Osteocyte (in vitro differentiated cells): ENCODE data around the gene BRMS1L. TPM values are rescaled to one million over a fixed set of nuclear protein-coding genes. Genes with fewer than 3 reads are reported as not detected.
A peak's percentile ranks its signal among the peaks of the same experiment; 100 is the strongest.

Experiments used
- DNase-seq: peaks from one replicate; pipeline ENCODE4 v3.0.0; 2021; ENCODE audit warnings: mixed read lengths; ENCODE audit not compliant: unreplicated experiment; ENCODE audit errors: extremely low spot score
- H3K27ac Mint-ChIP-seq: one replicate; pipeline ENCODE4 v1.8.0; 2021; ENCODE audit warnings: mild to moderate bottlenecking, mixed read lengths; ENCODE audit not compliant: unreplicated experiment
- H3K27me3 Mint-ChIP-seq: one replicate; pipeline ENCODE4 v1.8.0; 2021; ENCODE audit warnings: mixed read lengths; ENCODE audit not compliant: unreplicated experiment
- H3K36me3 Mint-ChIP-seq: one replicate; pipeline ENCODE4 v1.8.0; 2021; ENCODE audit warnings: mixed read lengths; ENCODE audit not compliant: unreplicated experiment
- H3K4me1 Mint-ChIP-seq: one replicate; pipeline ENCODE4 v1.8.0; 2021; ENCODE audit warnings: mixed read lengths; ENCODE audit not compliant: unreplicated experiment
- H3K4me3 Mint-ChIP-seq: one replicate; pipeline ENCODE4 v1.8.0; 2021; ENCODE audit warnings: mild to moderate bottlenecking, moderate library complexity, mixed read lengths; ENCODE audit not compliant: unreplicated experiment
- H3K9me3 Mint-ChIP-seq: one replicate; pipeline ENCODE4 v1.8.0; 2021; ENCODE audit warnings: mixed read lengths; ENCODE audit not compliant: unreplicated experiment
- total RNA-seq: library from RNA; stranded (reverse); gene quantifications from 2 replicates; pipeline ENCODE4 v1.2.1, GENCODE V29; 2021
- TF ChIP-seq, protein P1 (sequence below): fragments of 200-600 bp; sonication (generic); IDR thresholded peaks from 2 replicates; pipeline ENCODE4 v1.5.0; 2021; ENCODE audit warnings: antibody characterized with exemption, mild to moderate bottlenecking, moderate library complexity

BRMS1L gene
- total RNA-seq, 1 donor from 2014 or later, result 13.5 TPM

DNA sequence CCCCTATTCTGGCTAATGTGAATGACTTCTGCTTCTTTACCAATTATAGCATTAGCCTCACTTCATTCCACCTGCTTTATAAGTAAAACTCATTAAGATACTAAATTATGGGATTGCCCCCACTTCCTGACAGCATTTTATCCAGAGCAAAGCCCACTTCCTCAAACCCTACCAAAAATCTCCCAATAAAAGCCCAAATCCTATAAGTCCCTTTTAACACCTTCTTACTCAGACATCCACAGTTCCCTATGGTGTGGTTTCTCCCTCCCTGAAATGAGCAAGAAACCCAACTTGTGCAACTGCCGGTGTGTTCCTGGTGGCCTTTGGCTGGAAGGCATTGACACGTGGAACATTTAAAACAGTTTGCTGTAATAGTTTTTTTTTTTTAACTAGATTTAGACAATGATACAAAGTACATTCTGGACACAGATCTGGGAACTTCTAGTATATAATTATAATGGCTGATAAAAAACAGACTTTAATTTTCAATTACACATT is 53.1 kb downstream of the BRMS1L start:
- Mint-ChIP-seq H3K27ac (peak overlapping the region; percentile 90), H3K27me3 (no peaks in the 10 kb centered on the region)

DNA sequence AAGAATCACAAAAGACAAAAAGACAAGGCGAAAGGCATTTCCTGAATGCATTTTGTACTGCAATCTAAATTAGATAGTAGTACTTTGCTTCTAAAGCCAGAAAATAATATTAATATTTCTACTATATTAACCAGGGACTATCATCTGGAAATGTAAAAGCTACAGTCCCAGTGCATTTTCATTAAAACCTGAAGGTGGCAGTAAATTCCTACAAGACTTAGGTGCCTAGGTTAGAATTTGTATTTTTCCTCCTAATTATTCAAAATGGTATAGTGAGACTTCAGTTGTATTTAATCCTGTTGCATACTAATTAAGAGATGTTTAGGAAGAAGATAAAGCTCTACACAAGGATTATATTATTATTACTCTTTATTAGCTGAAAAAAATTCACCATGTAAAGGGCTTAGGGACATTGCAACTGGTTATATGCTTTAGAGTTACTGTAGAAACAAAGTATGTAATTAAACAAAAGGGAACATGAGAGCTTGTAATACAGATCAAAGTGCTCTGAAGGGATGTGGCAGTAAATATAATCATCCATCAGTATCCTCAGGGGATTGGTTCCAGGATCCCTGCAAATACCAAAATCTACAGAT is 53.6 kb downstream of the BRMS1L start:
- no peak for DNase-seq
- no peak overlapping the region for H3K4me3 Mint-ChIP-seq
- peaks cover 3% of the 10 kb centered on the region for H3K36me3 Mint-ChIP-seq
- no peaks in the 10 kb centered on the region for H3K27me3 Mint-ChIP-seq
- no peaks in the 10 kb centered on the region for H3K9me3 Mint-ChIP-seq
- H3K27ac Mint-ChIP-seq, result peak overlapping the region; percentile 90
- TF ChIP-seq, protein P1, sequence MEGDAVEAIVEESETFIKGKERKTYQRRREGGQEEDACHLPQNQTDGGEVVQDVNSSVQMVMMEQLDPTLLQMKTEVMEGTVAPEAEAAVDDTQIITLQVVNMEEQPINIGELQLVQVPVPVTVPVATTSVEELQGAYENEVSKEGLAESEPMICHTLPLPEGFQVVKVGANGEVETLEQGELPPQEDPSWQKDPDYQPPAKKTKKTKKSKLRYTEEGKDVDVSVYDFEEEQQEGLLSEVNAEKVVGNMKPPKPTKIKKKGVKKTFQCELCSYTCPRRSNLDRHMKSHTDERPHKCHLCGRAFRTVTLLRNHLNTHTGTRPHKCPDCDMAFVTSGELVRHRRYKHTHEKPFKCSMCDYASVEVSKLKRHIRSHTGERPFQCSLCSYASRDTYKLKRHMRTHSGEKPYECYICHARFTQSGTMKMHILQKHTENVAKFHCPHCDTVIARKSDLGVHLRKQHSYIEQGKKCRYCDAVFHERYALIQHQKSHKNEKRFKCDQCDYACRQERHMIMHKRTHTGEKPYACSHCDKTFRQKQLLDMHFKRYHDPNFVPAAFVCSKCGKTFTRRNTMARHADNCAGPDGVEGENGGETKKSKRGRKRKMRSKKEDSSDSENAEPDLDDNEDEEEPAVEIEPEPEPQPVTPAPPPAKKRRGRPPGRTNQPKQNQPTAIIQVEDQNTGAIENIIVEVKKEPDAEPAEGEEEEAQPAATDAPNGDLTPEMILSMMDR, result peak; percentile 59
- peaks cover 35% of the 10 kb centered on the region for H3K4me1 Mint-ChIP-seq

More for the DNA sequence above, 53.1 kb downstream of the BRMS1L start:
- TF ChIP-seq, protein P1, result no peak
- peaks cover 35% of the 10 kb centered on the region for H3K4me1 Mint-ChIP-seq
- peaks cover 3% of the 10 kb centered on the region for H3K36me3 Mint-ChIP-seq
- no peak for DNase-seq
- H3K4me3 Mint-ChIP-seq, result peak overlapping the region; percentile 27
- H3K9me3 Mint-ChIP-seq, result no peaks in the 10 kb centered on the region

DNA sequence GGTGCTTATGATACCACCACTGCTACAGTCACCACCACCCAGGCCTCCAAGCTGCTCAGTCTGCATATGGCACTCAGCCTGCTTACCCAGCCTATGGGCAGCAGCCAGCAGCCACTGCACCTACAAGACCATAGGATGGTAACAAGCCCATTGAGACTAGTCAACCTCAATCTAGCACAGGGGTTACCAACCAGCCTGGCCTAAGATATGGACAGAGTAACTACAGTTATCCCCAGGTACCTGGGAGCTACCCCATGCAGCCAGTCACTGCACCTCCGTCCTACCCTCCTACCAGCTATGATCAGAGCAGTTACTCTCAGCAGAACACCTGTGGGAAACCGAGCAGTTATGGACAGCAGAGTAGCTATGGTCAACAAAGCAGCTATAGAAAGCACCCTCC is 55.1 kb downstream of the BRMS1L start:
- no peak for DNase-seq
- TF ChIP-seq, protein P1, result no peak
- Mint-ChIP-seq H3K36me3 (no peaks in the 10 kb centered on the region), H3K27me3 (no peaks in the 10 kb centered on the region), H3K4me3 (no peak overlapping the region), H3K27ac (no peak overlapping the region), H3K9me3 (no peaks in the 10 kb centered on the region), H3K4me1 (peaks cover 32% of the 10 kb centered on the region)

DNA sequence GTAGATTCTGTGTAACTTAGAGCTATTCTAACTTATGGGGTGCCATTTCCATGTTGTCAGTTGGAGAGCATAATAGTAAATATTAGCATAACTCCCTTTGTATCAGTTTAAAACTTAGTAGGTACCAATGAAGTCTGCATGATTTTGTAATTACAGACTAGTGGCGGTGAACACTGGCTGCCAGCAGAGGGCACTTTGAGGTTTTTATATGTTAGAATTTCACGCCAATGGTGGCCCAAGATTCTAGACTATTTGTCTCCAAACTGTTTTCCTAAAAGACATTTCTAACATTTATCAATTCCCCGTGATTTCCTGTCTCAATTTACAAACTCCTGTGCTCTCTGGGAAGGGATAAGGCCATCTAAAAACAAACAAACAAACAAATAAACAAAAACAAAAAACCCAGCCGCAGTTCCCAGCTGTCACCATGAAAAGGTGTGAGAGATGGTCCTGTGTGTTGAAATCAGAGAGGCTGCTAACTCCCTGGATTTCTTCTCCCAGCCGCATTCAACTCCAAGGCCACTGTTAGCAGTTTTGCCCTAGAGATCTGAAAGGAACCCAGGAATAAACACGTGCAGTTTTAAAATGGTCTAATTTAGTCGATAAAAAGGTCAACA is 57.6 kb downstream of the BRMS1L start:
- DNase-seq, result no peak
- H3K9me3 Mint-ChIP-seq, result no peaks in the 10 kb centered on the region
- H3K4me3 Mint-ChIP-seq, result no peak overlapping the region

DNA sequence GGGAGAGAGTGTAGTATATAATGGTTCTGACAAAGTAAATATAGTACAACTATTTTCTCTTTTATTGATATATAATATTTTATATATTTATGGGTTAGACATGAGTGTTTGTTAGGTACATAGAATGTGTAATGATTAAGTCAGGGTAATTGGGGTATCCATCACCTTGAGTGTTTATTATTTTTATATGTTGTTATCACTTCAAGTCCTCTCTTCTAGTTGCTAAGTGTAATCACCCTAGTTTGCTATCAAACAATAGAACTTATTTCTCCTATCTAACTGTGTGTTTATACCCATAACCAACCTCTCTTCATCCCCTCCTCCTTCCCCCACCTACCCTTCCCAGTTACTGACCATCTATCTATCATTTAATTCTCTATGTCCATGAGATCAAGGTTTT is 64.2 kb downstream of the BRMS1L start:
- no peak for DNase-seq
- Mint-ChIP-seq H3K9me3 (peaks cover 18% of the 10 kb centered on the region), H3K36me3 (no peaks in the 10 kb centered on the region), H3K27me3 (peaks cover 15% of the 10 kb centered on the region), H3K4me3 (no peak overlapping the region), H3K27ac (no peak overlapping the region), H3K4me1 (no peaks in the 10 kb centered on the region)
- TF ChIP-seq, protein P1, result no peak

More for the DNA sequence above, 57.6 kb downstream of the BRMS1L start:
- H3K36me3 Mint-ChIP-seq, result no peaks in the 10 kb centered on the region
- TF ChIP-seq, protein P1, result peak; percentile 70
- peaks cover 11% of the 10 kb centered on the region for H3K27me3 Mint-ChIP-seq
- H3K4me1 Mint-ChIP-seq, result peaks cover 11% of the 10 kb centered on the region
- H3K27ac Mint-ChIP-seq, result no peak overlapping the region
